ENCODE data around the gene ARFGAP3.

ARFGAP3 gene

GRCh38 chr22:42891008-42891407, 33.9 kb upstream of the ARFGAP3 start:
- TF ChIP-seq SP1 (IDR thresholded peaks at IDR 0.05) (no peak), CTBP1 (IDR thresholded peaks at IDR 0.05; ENCODE audit: borderline replicate concordance) (no peak), LEF1 (IDR thresholded peaks at IDR 0.05; ENCODE audit: borderline replicate concordance) (no peak), L3MBTL2 (conservative IDR thresholded peaks at IDR 0.05) (no peak), FOXA1 (IDR thresholded peaks at IDR 0.05) (no peak), ZNF384 (IDR thresholded peaks at IDR 0.05) (no peak), BHLHE40 (IDR thresholded peaks at IDR 0.05; ENCODE audit: borderline replicate concordance) (no peak), HDGF (IDR thresholded peaks at IDR 0.05; ENCODE audit: borderline replicate concordance) (no peak), NFRKB (IDR thresholded peaks at IDR 0.05) (no peak), TARDBP (IDR thresholded peaks at IDR 0.05) (no peak)
- POLR2A ChIA-PET = no interaction called here
- DNase-seq (ENCODE audit: extremely low spot score) = no peak
- CTCF ChIA-PET = interaction anchor here (0.6 kb wide), 1 partner anchor 225 kb away, joined by 3 read pairs; no protein-coding TSS in a partner anchor

GRCh38 chr22:42889304-42889703, 32.2 kb upstream of the ARFGAP3 start:
- no peak for DNase-seq (ENCODE audit: extremely low spot score)
- TF ChIP-seq CTBP1 (IDR thresholded peaks at IDR 0.05; ENCODE audit: borderline replicate concordance) (no peak), TARDBP (IDR thresholded peaks at IDR 0.05) (no peak), PKNOX1 (IDR thresholded peaks at IDR 0.05) (no peak), HDGF (IDR thresholded peaks at IDR 0.05; ENCODE audit: borderline replicate concordance) (no peak)
- ChIA-PET CTCF (no interaction called here), POLR2A (no interaction called here)

GRCh38 chr22:42887523-42888507, 30.7 kb upstream of the ARFGAP3 start:
- POLR2A ChIA-PET = no interaction called here
- TF ChIP-seq ELF4 (IDR thresholded peaks at IDR 0.05) (no peak), BHLHE40 (IDR thresholded peaks at IDR 0.05; ENCODE audit: borderline replicate concordance) (no peak), SP1 (IDR thresholded peaks at IDR 0.05) (no peak), FOXA1 (IDR thresholded peaks at IDR 0.05) (no peak), NFRKB (IDR thresholded peaks at IDR 0.05) (no peak)
- CTCF ChIA-PET = interaction anchor here (1.0 kb wide), 1 partner anchor 20 kb away, joined by 3 read pairs; no protein-coding TSS in a partner anchor
- DNase-seq (ENCODE audit: extremely low spot score) = no peak

- CTCF ChIA-PET = no interaction called here
- no peak for TF ChIP-seq FOXM1 (IDR thresholded peaks at IDR 0.05; ENCODE audit: borderline replicate concordance)
- no peak for TF ChIP-seq BHLHE40 (IDR thresholded peaks at IDR 0.05; ENCODE audit: borderline replicate concordance)
- no peak for TF ChIP-seq ZNF384 (IDR thresholded peaks at IDR 0.05)
- no peak for TF ChIP-seq ARNT (IDR thresholded peaks at IDR 0.05)
- POLR2A ChIA-PET = no interaction called here
Measured at GRCh38 chr22:42887120-42887519, 30.0 kb upstream of the ARFGAP3 start.

GRCh38 chr22:42885446-42885845, 28.4 kb upstream of the ARFGAP3 start:
- ChIA-PET CTCF (no interaction called here), POLR2A (no interaction called here)
- DNase-seq (ENCODE audit: extremely low spot score) = no peak
- TF ChIP-seq FOXA1 (IDR thresholded peaks at IDR 0.05) = no peak
- no peak for TF ChIP-seq TARDBP (IDR thresholded peaks at IDR 0.05)
- TF ChIP-seq ELF4 (IDR thresholded peaks at IDR 0.05) = no peak
- TF ChIP-seq SUZ12 (IDR thresholded peaks at IDR 0.05) = no peak
- TF ChIP-seq PKNOX1 (IDR thresholded peaks at IDR 0.05) = no peak
- no peak for TF ChIP-seq ARNT (IDR thresholded peaks at IDR 0.05)
- TF ChIP-seq CTBP1 (IDR thresholded peaks at IDR 0.05; ENCODE audit: borderline replicate concordance) = no peak

More at GRCh38 chr22:42887120-42887519, 30.0 kb upstream of the ARFGAP3 start:
- no peak for DNase-seq (ENCODE audit: extremely low spot score)

- CTCF ChIA-PET = interaction anchor here (0.5 kb wide), 1 partner anchor 197 kb away, joined by 3 read pairs; no protein-coding TSS in a partner anchor
- TF ChIP-seq ARNT (IDR thresholded peaks at IDR 0.05) (no peak), ZNF384 (IDR thresholded peaks at IDR 0.05) (no peak)
- DNase-seq (ENCODE audit: extremely low spot score) = no peak
- POLR2A ChIA-PET = no interaction called here
Measured at GRCh38 chr22:42884616-42885375, 27.7 kb upstream of the ARFGAP3 start.

- TF ChIP-seq ELF4 (IDR thresholded peaks at IDR 0.05) (no peak), ARNT (IDR thresholded peaks at IDR 0.05) (no peak), LEF1 (IDR thresholded peaks at IDR 0.05; ENCODE audit: borderline replicate concordance) (no peak), TARDBP (IDR thresholded peaks at IDR 0.05) (no peak), NFRKB (IDR thresholded peaks at IDR 0.05) (no peak), FOXM1 (IDR thresholded peaks at IDR 0.05; ENCODE audit: borderline replicate concordance) (no peak), L3MBTL2 (conservative IDR thresholded peaks at IDR 0.05) (no peak), FOXK2 (IDR thresholded peaks at IDR 0.05) (no peak), BHLHE40 (IDR thresholded peaks at IDR 0.05; ENCODE audit: borderline replicate concordance) (no peak), CTBP1 (IDR thresholded peaks at IDR 0.05; ENCODE audit: borderline replicate concordance) (no peak), FOXA1 (IDR thresholded peaks at IDR 0.05) (no peak), ZNF384 (IDR thresholded peaks at IDR 0.05) (no peak)
- CTCF ChIA-PET = interaction anchor here (0.5 to 0.7 kb wide), 2 partner anchors 20 to 198 kb away, joined by 3 read pairs; no protein-coding TSS in a partner anchor
- POLR2A ChIA-PET = no interaction called here
- DNase-seq (ENCODE audit: extremely low spot score) = no peak
Measured at GRCh38 chr22:42883970-42884369, 26.9 kb upstream of the ARFGAP3 start.
